Adrenal gland (tissue), 12 donors: ENCODE measurements around the gene IQSEC3. TPM values are rescaled to one million over a fixed set of nuclear protein-coding genes. Genes with fewer than 3 reads are reported as not detected.
A peak's percentile ranks its signal among the peaks of the same experiment; 100 is the strongest.

Experiments used
- DNase-seq, 7 donors: peaks; one replicate each; pipeline ENCODE4 v3.0.0-alpha.2; 2019 to 2020
- H3K27ac ChIP-seq, 5 donors: fragments of 200-600 bp; sonication (generic) in 4 of 5; 1 replicate in 3 of 5; 2 replicates in 2 of 5; pipeline versions ENCODE4 v1.5.1 to v1.8.0; 2016 to 2020; ENCODE audit warnings: mild to moderate bottlenecking in 1 of 5
- H3K27me3 ChIP-seq: fragments of 200-600 bp; 2 replicates; pipeline ENCODE4 v1.8.0; 2021
- H3K36me3 ChIP-seq, 2 donors: fragments of 200-600 bp; replicated peaks in 1 of 2; 1 replicate in 1 of 2; 2 replicates in 1 of 2; pipeline versions ENCODE4 v1.5.1 to v1.8.0; 2018 to 2022
- H3K4me1 ChIP-seq, 2 donors: fragments of 200-600 bp; replicated peaks in 1 of 2; 1 replicate in 1 of 2; 2 replicates in 1 of 2; pipeline versions ENCODE4 v1.5.1 to v1.8.0; 2018 to 2021
- H3K4me3 ChIP-seq, 4 donors: fragments of 200-600 bp; sonication (generic) in 3 of 4; one replicate each; pipeline ENCODE4 v1.5.1; 2016 to 2018
- H3K9me3 ChIP-seq, 3 donors: fragments of 200-600 bp; sonication (generic) in 1 of 3; replicated peaks in 1 of 3; 1 replicate in 2 of 3; 2 replicates in 1 of 3; pipeline versions ENCODE4 v1.5.1 to v1.8.0; 2016 to 2021
- POLR2A ChIP-seq, 2 donors: fragments of 450-650 bp; IDR thresholded peaks; one replicate each; pipeline ENCODE4 v1.6.1; 2017; ENCODE audit warnings: antibody characterized with exemption in 2 of 2, mild to moderate bottlenecking in 2 of 2, moderate library complexity in 1 of 2
- WGBS, 4 donors: extraction: QIAGEN DNeasy Blood & Tissue Kit in 2 of 4; methylation state at CpG; one replicate each; pipeline versions ENCODE4 v1.1.5 to v1.1.7; 2013 to 2017; 5-methylcytosine and 5-hydroxymethylcytosine counted together
- intact Hi-C, 2 donors: fragments of 100-400 bp; cut with DNase I; formaldehyde crosslinking; loops; one replicate each; pipeline versions ENCODE4 v1.14.1 to v1.15.0; 2022 to 2023
- polyA plus RNA-seq, 3 donors: library from polyadenylated mRNA; stranded (reverse); fragments of 200-250 nt in 2 of 3; fragments of 350-450 nt in 1 of 3; fragmentation: Illumina TruSeq in 1 of 3; extraction: RNeasy Lipid Tissue Mini Kit (QIAGEN cat#74804) in 1 of 3; gene quantifications; one replicate each; pipeline ENCODE4 v1.2.3, GENCODE V29; 2013 to 2014
- total RNA-seq, 9 donors: library from RNA; depleted of rRNA in 4 of 9; stranded (reverse); fragments of >200 nt in 4 of 9; fragments of 120-200 nt in 1 of 9; fragmentation: NEBNext Ultra II Directional in 1 of 9; extraction: Animal tissue kit (Norgen Biotek cat#: 25700) in 1 of 9; gene quantifications; one replicate each; pipeline versions ENCODE4 v1.1.0 to v1.2.4, GENCODE V29; 2013 to 2023
- TF ChIP-seq, protein P1 (sequence below), 6 experiments: fragments of 450-650 bp in 4 of 6; fragments of 200-600 bp in 2 of 6; sonication (generic) in 1 of 6; IDR thresholded peaks; 1 replicate in 5 of 6; 2 replicates in 1 of 6; pipeline versions ENCODE4 v1.5.1 to v1.8.0; 2016 to 2021; ENCODE audit warnings: antibody characterized with exemption in 6 of 6, mild to moderate bottlenecking in 2 of 6, moderate library complexity in 1 of 6
- donor health status: healthy with polysubstance abuse.
- donor health status: Bipolar disorder and iron deficiency.
- donor health status: DM: yes; HTN: yes; CAD: no.
- donor health status: DM: no; HTN: no; CAD: no.
- donor health status: DM: no; HTN: no; CAD: no.
- donor health status: DM: yes; HTN: yes; CAD: no.

The IQSEC3 gene
- total and polyA plus RNA-seq, 12 donors = 0.13 to 6.3 (median 1.00) TPM

DNA sequence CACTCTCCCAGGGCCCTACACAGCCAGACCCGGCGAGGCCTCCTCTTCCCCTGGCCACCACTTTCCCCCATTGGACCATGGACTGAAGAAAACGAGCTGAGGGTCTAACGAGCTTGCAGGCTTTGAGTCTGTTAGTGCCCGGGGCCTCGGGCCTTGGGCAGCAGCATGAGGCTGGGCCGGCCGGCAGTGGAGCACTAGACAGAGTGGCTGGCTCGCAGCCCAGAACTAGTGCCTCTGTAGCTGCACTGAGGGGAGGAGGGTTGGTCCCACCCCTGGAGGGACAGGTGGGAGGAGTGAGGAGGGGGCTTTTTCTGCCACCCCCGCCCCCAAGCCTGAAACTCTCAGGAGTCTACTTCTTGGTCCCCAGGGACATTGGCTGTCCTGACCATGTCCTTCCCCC, 108.7 kb downstream of the IQSEC3 start:
- Histone ChIP-seq H3K4me3 (no peak overlapping the region), H3K4me1 (peaks cover 0 to 11% of the 10 kb centered on the region in 2 donors), H3K27ac (no peak overlapping the region), H3K27me3 (peaks cover 5% of the 10 kb centered on the region), H3K36me3 (no peaks in the 10 kb centered on the region), H3K9me3 (no peaks in the 10 kb centered on the region)
- intact Hi-C loops = no loop called here
- TF ChIP-seq, protein P1, sequence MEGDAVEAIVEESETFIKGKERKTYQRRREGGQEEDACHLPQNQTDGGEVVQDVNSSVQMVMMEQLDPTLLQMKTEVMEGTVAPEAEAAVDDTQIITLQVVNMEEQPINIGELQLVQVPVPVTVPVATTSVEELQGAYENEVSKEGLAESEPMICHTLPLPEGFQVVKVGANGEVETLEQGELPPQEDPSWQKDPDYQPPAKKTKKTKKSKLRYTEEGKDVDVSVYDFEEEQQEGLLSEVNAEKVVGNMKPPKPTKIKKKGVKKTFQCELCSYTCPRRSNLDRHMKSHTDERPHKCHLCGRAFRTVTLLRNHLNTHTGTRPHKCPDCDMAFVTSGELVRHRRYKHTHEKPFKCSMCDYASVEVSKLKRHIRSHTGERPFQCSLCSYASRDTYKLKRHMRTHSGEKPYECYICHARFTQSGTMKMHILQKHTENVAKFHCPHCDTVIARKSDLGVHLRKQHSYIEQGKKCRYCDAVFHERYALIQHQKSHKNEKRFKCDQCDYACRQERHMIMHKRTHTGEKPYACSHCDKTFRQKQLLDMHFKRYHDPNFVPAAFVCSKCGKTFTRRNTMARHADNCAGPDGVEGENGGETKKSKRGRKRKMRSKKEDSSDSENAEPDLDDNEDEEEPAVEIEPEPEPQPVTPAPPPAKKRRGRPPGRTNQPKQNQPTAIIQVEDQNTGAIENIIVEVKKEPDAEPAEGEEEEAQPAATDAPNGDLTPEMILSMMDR (IDR thresholded peaks at IDR 0.05) = no peak
- 19 to 43% (median 39%) methylated on average over 4 to 10 of the region's 10 CpGs for WGBS, 4 donors
- peak in 4 of 7 donors; percentile 38 to 69 (median 46) for DNase-seq

DNA sequence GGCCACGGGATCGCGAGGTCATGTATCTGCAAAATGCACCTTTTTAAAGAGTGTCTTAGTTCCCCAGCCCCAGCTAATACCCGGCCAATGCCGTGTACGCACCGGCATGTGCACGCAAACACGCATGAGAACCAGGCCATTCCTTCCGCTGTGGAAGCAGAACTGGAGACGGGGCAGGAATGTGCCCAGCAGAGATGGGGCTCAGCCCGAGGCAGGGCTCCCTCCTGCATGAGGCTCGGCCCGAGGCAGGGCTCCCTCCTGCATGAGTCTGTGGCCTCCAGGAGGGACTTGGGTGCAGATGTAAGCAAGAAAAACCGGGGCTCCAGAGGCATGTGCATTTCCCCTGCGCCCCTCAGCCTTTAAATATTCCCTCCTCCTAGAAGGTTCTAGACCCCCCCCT, 109.2 kb downstream of the IQSEC3 start:
- peaks cover 0 to 11% of the 10 kb centered on the region in 2 donors for H3K4me1 ChIP-seq
- intact Hi-C loops = no loop called here

DNA sequence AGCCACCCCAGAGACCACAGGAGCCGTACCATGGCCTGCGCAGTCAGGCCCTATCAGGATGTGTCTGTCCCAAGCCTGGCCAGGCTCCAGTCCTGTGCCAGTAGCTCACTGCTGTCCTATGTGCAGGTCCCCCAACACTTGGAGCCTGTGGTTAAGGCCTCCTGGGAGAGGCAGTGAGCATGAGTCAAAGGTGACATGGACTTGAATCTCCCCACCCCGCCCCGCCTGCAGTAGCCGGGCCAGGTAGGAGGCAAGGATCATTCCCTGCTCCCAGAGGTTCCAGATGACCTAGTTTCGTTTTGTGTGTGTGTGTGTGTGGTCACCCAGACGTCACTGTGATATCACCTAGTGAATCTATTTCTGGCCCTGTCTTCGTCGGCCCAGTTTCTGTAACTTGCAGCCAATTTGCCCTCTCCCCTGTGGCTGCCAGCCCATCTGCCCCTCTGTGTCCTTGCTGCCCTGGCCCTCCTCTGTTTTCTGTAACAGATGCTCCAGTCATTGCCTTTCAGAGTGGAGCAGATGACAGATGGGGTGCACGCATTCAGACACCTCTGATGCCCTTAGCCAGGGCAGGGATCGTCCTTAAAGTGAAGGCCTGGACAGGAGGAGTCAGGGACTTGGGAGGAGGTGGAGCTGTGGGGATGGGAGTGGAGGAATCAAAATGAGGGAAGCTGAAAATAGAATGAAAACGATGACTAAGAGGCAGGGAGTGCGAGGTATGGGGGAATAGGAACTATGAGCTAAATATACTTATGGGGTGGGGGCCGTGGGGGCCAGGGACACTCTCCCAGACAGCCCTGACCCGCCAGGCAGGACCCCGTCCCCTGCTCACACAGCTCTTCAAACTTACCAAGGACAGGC, 110.0 kb downstream of the IQSEC3 start:
- H3K9me3 ChIP-seq = no peaks in the 10 kb centered on the region
- WGBS, 4 donors = 35 to 44% (median 40%) methylated on average over 14 to 16 of the region's 16 CpGs
- peak overlapping the region in 1 of 5 donors; percentile 16 for H3K27ac ChIP-seq
- TF ChIP-seq POLR2A (IDR thresholded peaks at IDR 0.05) = no peak
- TF ChIP-seq, protein P1 (IDR thresholded peaks at IDR 0.05) = no peak
- intact Hi-C loops = no loop called here
- DNase-seq = peak; percentile 45 to 85 (median 54)
- peaks cover 5% of the 10 kb centered on the region for H3K27me3 ChIP-seq
- no peak overlapping the region for H3K4me3 ChIP-seq
- peaks cover 0 to 11% of the 10 kb centered on the region in 2 donors for H3K4me1 ChIP-seq
- no peaks in the 10 kb centered on the region for H3K36me3 ChIP-seq

More for the DNA sequence above, 109.2 kb downstream of the IQSEC3 start:
- Histone ChIP-seq H3K27ac (no peak overlapping the region), H3K36me3 (no peaks in the 10 kb centered on the region), H3K4me3 (no peak overlapping the region), H3K9me3 (no peaks in the 10 kb centered on the region), H3K27me3 (peaks cover 5% of the 10 kb centered on the region)
- WGBS, 4 donors = 82 to 88% (median 86%) methylated on average over 10 to 16 of the region's 16 CpGs
- no peak for TF ChIP-seq POLR2A (IDR thresholded peaks at IDR 0.05)
- TF ChIP-seq, protein P1 (IDR thresholded peaks at IDR 0.05) = no peak
- no peak for DNase-seq

DNA sequence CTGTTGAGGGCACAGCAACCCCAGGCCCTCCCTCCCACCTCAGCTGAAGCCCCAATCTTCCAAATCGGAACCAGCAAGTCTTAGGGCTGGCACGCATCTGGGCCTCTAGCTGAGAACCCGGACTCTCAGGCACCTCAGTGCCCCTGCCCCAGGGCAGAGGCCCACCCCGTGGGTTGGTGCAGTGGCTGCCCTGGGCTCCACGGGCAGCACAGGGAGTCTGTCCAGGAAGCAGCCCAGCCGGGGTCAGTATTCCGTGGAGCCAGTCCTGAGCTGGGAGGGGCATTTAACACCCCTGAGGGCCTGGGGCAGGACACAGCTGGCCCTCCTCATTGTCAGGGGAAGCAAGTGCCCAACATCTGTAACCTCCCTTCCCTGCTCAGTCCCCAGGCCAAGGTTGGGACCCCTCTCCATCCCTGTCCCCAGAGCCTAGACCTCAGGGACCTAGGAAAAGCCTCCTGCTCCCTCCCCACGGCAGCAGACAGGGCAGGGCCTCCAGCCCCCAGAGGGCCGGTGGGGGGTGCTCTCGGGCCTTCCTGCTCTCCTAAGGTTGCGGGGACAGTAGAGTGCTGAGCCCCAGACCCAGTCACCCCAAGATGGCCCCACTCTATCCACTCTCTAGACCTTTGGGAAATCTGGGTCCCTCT, 110.9 kb downstream of the IQSEC3 start:
- H3K4me1 ChIP-seq = peaks cover 0 to 11% of the 10 kb centered on the region in 2 donors
- peaks cover 5% of the 10 kb centered on the region for H3K27me3 ChIP-seq
- WGBS, 4 donors = 28 to 75% (median 66%) methylated on average over 2 to 11 of the region's 11 CpGs
- intact Hi-C loops = no loop called here
- no peaks in the 10 kb centered on the region for H3K9me3 ChIP-seq
- DNase-seq = no peak
- H3K36me3 ChIP-seq = no peaks in the 10 kb centered on the region
- H3K4me3 ChIP-seq = no peak overlapping the region
- TF ChIP-seq, protein P1 (IDR thresholded peaks at IDR 0.05) = no peak
- no peak for TF ChIP-seq POLR2A (IDR thresholded peaks at IDR 0.05)
- H3K27ac ChIP-seq = peak overlapping the region in 1 of 5 donors; percentile 29
